ENCODE measurements around the gene HDAC4. TPM values are rescaled to one million over a fixed set of nuclear protein-coding genes. Genes with fewer than 3 reads are reported as not detected.

HDAC4 gene
- total and polyA plus RNA-seq, 2 of the 8 experiments (the other 6 are each of a cell fraction or from before 2014, with no cell fraction given) = 15.4 to 31.5 TPM

GRCh38 chr2:239116456-239117246 lies 284.2 kb downstream of the HDAC4 start:
- Histone ChIP-seq H3K4ac (replicated peaks; ENCODE audit: insufficient read length, low read depth, low read length) (no peak overlapping the region), H3K27me3 (replicated peaks in 1 of 4; ENCODE audit: control insufficient read depth in 3 of 4, extremely low read depth in 1 of 4, insufficient read depth in 3 of 4, low read length in 3 of 4) (no peaks in the 10 kb centered on the region), H3K14ac (ENCODE audit: insufficient read length) (no peak overlapping the region), H3K23me2 (ENCODE audit: low read depth, low read length) (no peaks in the 10 kb centered on the region), H4K8ac (ENCODE audit: extremely low read depth, insufficient read depth, low read length) (no peak overlapping the region), H2BK20ac (ENCODE audit: low read length) (no peak overlapping the region), H3K18ac (ENCODE audit: extremely low read depth, low read length) (no peak overlapping the region), H3K9me3 (ENCODE audit: insufficient read depth in 2 of 2, low read depth in 1 of 2, low read length in 1 of 2) (no peaks in the 10 kb centered on the region), H3K4me3 (ENCODE audit: extremely low read depth in 1 of 4, insufficient read depth in 2 of 4, low read depth in 3 of 4, low read length in 4 of 4) (no peak overlapping the region), H2BK12ac (ENCODE audit: low read depth, low read length) (no peak overlapping the region), H4K20me1 (replicated peaks in 1 of 2; ENCODE audit: control insufficient read depth in 1 of 2, insufficient read depth in 2 of 2, low read length in 2 of 2) (peaks cover 0 to 2% of the 10 kb centered on the region in 2 experiments), H3K9ac (replicated peaks in 1 of 4; ENCODE audit: extremely low read depth in 1 of 4, low read depth in 3 of 4, low read length in 3 of 4) (no peak overlapping the region), H2BK5ac (ENCODE audit: low read depth, low read length) (no peak overlapping the region), H3K79me1 (ENCODE audit: low read depth, low read length) (no peaks in the 10 kb centered on the region), H3K36me3 (ENCODE audit: control insufficient read depth in 2 of 4, insufficient read depth in 4 of 4, low read length in 3 of 4) (no peaks in the 10 kb centered on the region), H2BK120ac (replicated peaks; ENCODE audit: low read depth, low read length) (no peak overlapping the region), H3K56ac (replicated peaks; ENCODE audit: insufficient read length, low read depth, low read length) (no peak overlapping the region), H2AFZ (ENCODE audit: low read length) (no peak overlapping the region), H3K4me2 (ENCODE audit: insufficient read depth in 1 of 2, low read depth in 2 of 2, low read length in 2 of 2) (no peak overlapping the region), H3K4me1 (replicated peaks in 1 of 4; ENCODE audit: control insufficient read depth in 3 of 4, insufficient read depth in 4 of 4, low read length in 3 of 4) (no peaks in the 10 kb centered on the region; a peak in 1 of 7 replicates), H3K23ac (ENCODE audit: insufficient read length) (no peak overlapping the region), H2AK5ac (ENCODE audit: low read depth, low read length) (no peak overlapping the region), H3K79me2 (ENCODE audit: control insufficient read depth in 1 of 2, insufficient read depth in 2 of 2, low read length in 2 of 2) (no peaks in the 10 kb centered on the region), H4K91ac (replicated peaks; ENCODE audit: insufficient read length, low read length) (no peak overlapping the region), H3K27ac (ENCODE audit: low read depth, low read length) (no peak overlapping the region), H4K5ac (ENCODE audit: insufficient read length, low read depth, low read length) (no peak overlapping the region), H2BK15ac (ENCODE audit: low read length) (no peak overlapping the region)
- ChIA-PET POLR2A (ENCODE audit: partially characterized antibody) (interaction anchor here (0.6 to 1.2 kb wide), 2 partner anchors 8 to 265 kb away, joined by 4 read pairs; no protein-coding TSS in a partner anchor), CTCF (ENCODE audit: partially characterized antibody) (interaction anchor here (1.0 to 1.4 kb wide), 6 partner anchors 9 to 71 kb away, joined by 3 to 5 read pairs (median 4); no protein-coding TSS in a partner anchor)
- WGBS, 2 experiments (ENCODE audit: extremely low coverage in 1 of 2, insufficient coverage in 1 of 2, insufficient read length in 1 of 2, insufficient replicate concordance in 2 of 2, low coverage in 1 of 2, low lambda C conversion rate in 2 of 2, missing lambda C conversion rate in 1 of 2) = 92% methylated on average over 25 of the region's 25 CpGs; no CpG with 5 or more reads in 1 of the 2 experiments
- FAIRE-seq (no peak), DNase-seq (ENCODE audit: low read depth in 1 of 2, low spot score in 2 of 2) (no peak)
- TF ChIP-seq CHD2 (IDR thresholded peaks at IDR 0.05; ENCODE audit: low read length) = no peak
- no peak for TF ChIP-seq EZH2 (IDR thresholded peaks at IDR 0.05; ENCODE audit: low read depth, low read length, severe bottlenecking)
- TF ChIP-seq KDM5A (IDR thresholded peaks at IDR 0.05; ENCODE audit: low read length) = no peak
- no peak for TF ChIP-seq TAF7 (optimal IDR thresholded peaks at IDR 0.05; ENCODE audit: borderline replicate concordance, low read depth, low read length)
- TF ChIP-seq RAD21 (IDR thresholded peaks at IDR 0.05 in 1 of 2, conservative IDR thresholded peaks at IDR 0.05 in 1 of 2; ENCODE audit: low read depth in 2 of 2, low read length in 2 of 2) = no peak
- no peak for TF ChIP-seq CBX8 (IDR thresholded peaks at IDR 0.05; ENCODE audit: borderline replicate concordance, low read depth, low read length)
- TF ChIP-seq TAF1 (IDR thresholded peaks at IDR 0.05; ENCODE audit: low read depth, low read length) = no peak
- no peak for TF ChIP-seq KDM1A (IDR thresholded peaks at IDR 0.05; ENCODE audit: borderline replicate concordance, low read length)
- no peak for TF ChIP-seq SUZ12 (IDR thresholded peaks at IDR 0.05; ENCODE audit: low read length)
- TF ChIP-seq MAFK (IDR thresholded peaks at IDR 0.05; ENCODE audit: low read depth, low read length) = no peak
- no peak for TF ChIP-seq RXRA (IDR thresholded peaks at IDR 0.05; ENCODE audit: insufficient read depth, low read depth, low read length)
- TF ChIP-seq BRCA1 (IDR thresholded peaks at IDR 0.05; ENCODE audit: low read depth, low read length) = no peak

Measured in H1 (cell line).